NCI-H146 (cell line): ENCODE data around the gene TCEANC2.

ENCODE experiments used
- DNase-seq: peaks from one replicate; lab custom pipeline; 2025; lab: John Stamatoyannopoulos, UW

The TCEANC2 gene

GRCh38 chr1:54114955-54115354 is 61.5 kb downstream of the TCEANC2 start:
- DNase-seq, result no peak

DNA sequence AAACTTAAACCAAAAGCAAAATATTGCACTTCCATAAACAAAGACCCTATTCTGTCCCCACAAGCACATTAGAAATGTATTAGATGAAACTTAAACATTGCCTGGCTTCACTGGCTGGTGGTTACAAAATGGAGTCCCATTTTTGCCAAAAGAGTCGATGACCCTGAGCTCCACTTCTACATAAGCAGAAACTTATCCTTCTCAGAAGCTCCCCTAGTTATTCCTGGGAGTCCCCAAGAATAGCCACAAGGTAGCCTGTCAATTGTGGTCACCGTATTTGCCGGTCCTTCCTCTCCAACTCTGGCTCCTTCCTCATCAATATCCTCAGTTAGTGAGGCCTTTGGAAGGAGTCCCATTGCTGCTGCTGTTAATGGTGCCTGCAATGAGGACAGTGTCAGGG is 62.1 kb downstream of the TCEANC2 start:
- no peak for DNase-seq

- no peak for DNase-seq
These were observed 64.6 kb downstream of the TCEANC2 start for GRCh38 chr1:54117815-54118563.

- no peak for DNase-seq
These were observed 65.3 kb downstream of the TCEANC2 start for GRCh38 chr1:54118704-54119103.

GRCh38 chr1:54120018-54120697 is 66.8 kb downstream of the TCEANC2 start:
- DNase-seq, result no peak

GRCh38 chr1:54120698-54121481 is 67.5 kb downstream of the TCEANC2 start:
- no peak for DNase-seq

- DNase-seq, result peak; percentile 73
These were observed 68.2 kb downstream of the TCEANC2 start for GRCh38 chr1:54121482-54122134.

DNA sequence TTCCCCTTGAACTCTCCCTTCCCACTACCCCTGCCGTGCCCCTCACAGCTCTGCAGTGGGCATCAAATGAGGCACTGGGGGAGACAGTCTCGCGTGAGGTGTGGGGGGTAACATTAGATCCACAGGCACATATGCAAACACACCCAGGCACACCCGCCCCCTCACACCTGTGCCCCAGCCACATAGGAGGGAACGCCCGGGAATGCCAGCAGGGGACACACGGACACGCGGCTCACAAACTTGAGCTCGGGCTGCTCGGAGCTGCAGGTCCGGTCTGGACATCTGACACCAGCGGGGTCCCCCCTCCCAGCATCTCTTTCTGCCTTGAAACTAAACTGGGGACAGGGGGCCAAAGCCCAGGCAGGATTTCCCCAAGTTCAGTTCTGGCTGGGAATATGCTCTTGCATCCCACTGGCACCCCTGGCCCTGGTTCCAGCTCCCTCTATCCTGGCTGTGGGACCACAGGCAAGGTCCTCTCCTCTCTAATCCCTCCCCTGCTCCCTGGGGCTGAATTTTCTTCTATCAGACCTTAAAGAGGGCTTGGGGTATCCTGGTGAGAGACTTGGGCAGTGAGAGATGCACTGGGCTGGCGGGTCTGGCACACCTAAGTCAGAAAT is 68.8 kb downstream of the TCEANC2 start:
- peak; percentile 23 for DNase-seq

DNA sequence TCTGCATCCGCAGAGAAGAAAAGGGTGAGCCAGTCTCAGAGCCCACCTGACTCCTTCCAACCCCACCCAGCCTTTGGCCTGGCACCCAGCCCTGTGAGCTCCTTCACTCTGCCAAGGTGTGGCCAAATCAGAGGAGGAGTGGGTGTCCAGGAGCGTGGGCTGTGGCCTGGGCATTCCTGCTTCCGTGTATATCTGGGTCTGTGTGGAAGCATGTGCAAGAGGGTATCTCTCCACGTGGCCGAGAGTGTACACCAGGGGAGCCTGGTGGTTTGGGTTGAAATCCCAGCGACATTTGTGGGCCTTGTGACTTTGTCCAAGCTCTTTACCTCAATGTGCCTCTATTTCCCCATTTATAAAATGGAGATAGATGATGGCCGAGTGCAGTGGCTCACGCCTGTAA is 69.6 kb downstream of the TCEANC2 start:
- DNase-seq, result no peak

GRCh38 chr1:54124472-54124871 is 71.1 kb downstream of the TCEANC2 start:
- peak; percentile 97 for DNase-seq

GRCh38 chr1:54124906-54125305 is 71.5 kb downstream of the TCEANC2 start:
- DNase-seq, result no peak

DNA sequence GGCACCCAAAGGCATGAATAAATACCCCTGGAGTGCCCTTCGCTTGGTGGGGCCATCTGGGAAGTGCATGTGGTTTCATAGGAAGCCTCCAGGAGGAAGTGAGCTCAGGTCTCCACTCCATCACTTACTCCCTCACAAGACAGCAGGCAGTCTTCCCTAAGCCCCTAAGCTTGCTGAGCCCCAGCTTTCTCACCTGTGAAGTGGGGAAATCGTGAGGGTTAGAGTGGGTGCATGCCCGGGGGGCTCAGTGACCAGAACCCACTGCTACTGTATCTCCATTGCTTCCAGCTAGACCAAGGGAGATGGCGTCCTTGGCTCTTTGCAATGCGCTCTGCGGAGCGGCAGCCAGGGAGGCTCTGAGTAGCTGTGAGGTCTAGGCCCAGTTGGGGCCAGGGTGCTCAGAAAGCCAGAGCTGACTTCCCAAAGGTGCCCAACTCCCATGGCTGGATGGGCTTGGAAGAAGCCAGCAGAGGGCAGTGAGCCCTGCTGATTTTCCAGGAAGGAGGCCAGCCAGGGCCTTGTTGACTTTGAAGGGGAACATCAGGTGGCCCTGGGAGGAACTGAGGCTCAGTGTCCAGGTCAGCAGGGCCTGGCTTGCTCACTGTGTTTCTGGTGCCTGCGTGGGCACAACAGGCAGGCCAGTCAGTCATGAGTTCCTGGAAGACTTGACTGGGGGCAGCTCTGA is 72.1 kb downstream of the TCEANC2 start:
- peak; percentile 12 for DNase-seq

GRCh38 chr1:54126271-54126815 is 72.9 kb downstream of the TCEANC2 start:
- no peak for DNase-seq

DNA sequence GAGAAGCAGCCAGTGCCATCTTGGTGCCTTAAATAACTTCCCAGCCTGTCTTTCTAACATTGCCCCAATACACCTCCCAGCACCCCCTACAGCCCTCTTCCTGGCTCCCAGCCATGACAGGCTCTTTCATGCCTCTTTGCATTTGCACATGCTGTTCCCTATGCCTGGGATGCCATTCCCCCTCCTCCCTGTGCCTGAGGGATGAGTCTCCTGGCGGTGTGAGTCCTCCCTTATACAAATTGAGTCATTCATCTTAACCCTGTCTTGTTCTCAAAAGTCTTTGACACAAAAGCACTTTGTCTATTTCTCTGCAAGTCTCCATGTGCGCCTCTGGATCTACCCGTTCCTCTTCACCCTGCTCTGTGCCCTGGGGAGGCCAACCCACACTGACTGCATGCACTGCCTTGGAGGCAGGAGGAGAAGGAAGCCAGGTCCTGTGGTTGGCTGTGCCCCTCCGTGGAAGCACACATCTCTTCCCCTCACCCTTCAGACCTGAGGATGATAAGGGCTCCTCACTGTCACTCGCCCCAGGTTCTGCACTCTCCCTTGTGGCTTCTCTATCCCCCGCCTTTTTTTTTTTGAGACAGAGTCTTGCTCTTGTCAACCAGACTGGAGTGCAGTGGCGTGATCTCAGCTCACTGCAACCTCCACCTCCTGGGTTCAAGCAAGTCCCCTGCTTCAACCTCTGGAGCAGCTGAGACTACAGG is 74.3 kb downstream of the TCEANC2 start:
- no peak for DNase-seq

DNA sequence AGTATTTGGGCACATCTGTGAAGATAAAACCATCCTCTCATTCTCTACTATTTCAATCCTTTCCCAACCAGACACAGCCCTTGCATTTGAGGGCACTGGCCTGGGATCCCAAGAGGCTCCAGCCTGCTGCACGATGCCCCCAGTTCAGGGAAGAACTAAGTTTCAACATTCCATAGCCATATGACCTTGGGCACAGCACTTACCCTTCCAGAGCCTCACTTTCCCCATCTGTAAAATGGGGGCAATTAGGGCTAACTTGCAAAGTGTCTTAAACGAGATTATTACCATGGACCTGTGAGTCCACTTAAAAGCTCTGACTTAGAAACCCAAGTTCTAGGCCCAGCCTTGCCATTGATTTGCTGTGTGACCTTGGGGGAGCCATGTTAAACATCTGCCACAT is 76.5 kb downstream of the TCEANC2 start:
- no peak for DNase-seq

DNA sequence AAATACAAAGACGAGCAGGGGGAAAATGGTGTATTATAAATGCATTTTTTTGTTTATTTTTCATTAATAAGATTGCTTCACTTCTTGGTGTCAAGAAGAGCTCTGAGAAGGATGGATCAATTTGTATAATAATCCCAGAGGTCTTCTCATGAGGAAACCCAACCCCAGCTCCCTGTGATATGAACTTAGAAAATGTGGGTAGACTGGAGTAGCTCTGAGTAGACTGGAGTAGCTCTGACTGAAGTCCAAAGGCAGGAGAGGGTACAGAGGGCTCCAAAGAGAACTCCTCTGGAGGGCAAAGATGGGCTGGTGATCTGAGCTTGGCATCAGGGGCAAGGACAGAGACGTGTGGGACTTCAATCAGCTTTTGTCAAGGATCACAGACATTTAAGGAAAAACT is 78.0 kb downstream of the TCEANC2 start:
- no peak for DNase-seq

- DNase-seq, result no peak
These were observed 79.1 kb downstream of the TCEANC2 start for GRCh38 chr1:54132495-54132894.

GRCh38 chr1:54134295-54134694 is 80.9 kb downstream of the TCEANC2 start:
- no peak for DNase-seq

DNA sequence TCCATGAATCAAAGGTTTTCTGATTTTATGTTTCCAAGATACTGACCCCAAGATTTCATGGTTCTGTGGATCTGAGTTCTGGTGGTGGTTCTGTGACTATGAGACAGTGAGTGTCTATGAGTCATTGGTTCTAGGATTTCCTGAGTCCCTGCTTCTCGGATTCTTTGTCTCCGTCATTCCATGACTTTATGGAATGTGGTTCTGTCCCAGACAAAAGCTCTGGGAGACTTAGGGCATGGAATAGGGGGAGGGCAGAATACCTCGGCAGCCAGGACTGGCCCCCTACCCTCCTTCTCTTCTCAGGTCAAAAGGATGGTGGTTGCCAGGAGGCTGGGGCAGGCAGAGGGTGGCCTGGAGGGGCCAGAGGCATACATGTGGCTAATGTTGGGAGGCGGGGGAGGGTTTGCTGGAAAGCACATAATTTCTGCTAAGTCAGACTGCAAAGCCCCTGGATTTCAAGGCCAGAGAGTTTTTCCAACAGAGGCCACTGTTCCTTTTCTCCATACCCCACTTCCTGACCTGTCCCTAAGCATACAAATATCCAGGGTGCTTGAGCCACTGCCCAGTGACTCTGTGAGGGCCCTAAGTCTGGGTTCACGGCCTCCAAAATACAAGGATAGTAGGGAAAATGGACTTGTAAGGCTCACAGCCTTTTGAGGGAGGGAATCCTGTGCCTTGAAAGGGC is 82.2 kb downstream of the TCEANC2 start:
- no peak for DNase-seq
